ENCODE results near the gene WDR7. TPM values are rescaled to one million over a fixed set of nuclear protein-coding genes. Genes with fewer than 3 reads are reported as not detected.

WDR7 gene

GRCh38 chr18:57086163-57086562 lies 435.0 kb downstream of the WDR7 start:
- Histone ChIP-seq H3K79me1 (ENCODE audit: low read depth, low read length) (no peaks in the 10 kb centered on the region), H3K4me1 (ENCODE audit: control insufficient read depth in 2 of 2, insufficient read depth in 1 of 2, low read depth in 1 of 2, low read length in 2 of 2) (peaks cover 4% of the 10 kb centered on the region in 2 donors), H3K9ac (ENCODE audit: low read depth, low read length, poor library complexity) (no peak overlapping the region), H3K18ac (ENCODE audit: low read length) (no peak overlapping the region), H2AK5ac (ENCODE audit: low read depth, low read length) (no peak overlapping the region), H2BK120ac (ENCODE audit: low read depth, low read length) (no peak overlapping the region), H4K91ac (ENCODE audit: low read depth, low read length, poor library complexity) (no peak overlapping the region), H3K36me3 (replicated peaks in 1 of 2; ENCODE audit: control insufficient read depth in 2 of 2, insufficient read depth in 2 of 2, low read length in 2 of 2) (no peaks in the 10 kb centered on the region), H3K4me2 (ENCODE audit: insufficient read depth, low read length, poor library complexity, severe bottlenecking) (no peak overlapping the region), H3K23ac (ENCODE audit: low read depth, low read length, poor library complexity) (no peak overlapping the region), H4K8ac (ENCODE audit: low read depth, low read length) (no peak overlapping the region), H2AFZ (ENCODE audit: low read length) (no peak overlapping the region), H3K27ac (replicated peaks; ENCODE audit: low read length) (no peak overlapping the region), H3K4ac (ENCODE audit: low read length) (no peak overlapping the region), H3K4me3 (ENCODE audit: low read length in 2 of 2) (no peak overlapping the region), H2BK12ac (ENCODE audit: low read length) (no peak overlapping the region), H2BK5ac (ENCODE audit: low read length) (no peak overlapping the region), H2BK15ac (ENCODE audit: low read length) (no peak overlapping the region), H3K27me3 (ENCODE audit: control insufficient read depth in 3 of 3, insufficient read depth in 3 of 3, low read depth in 1 of 3, low read length in 3 of 3) (no peaks in the 10 kb centered on the region), H3K9me3 (replicated peaks in 1 of 2; ENCODE audit: control insufficient read depth in 2 of 2, insufficient read depth in 1 of 2, low read depth in 1 of 2, low read length in 2 of 2) (peaks cover 0 to 2% of the 10 kb centered on the region in 2 donors), H3K14ac (ENCODE audit: low read length) (no peak overlapping the region)
- WGBS, 2 donors (ENCODE audit: extremely low coverage in 2 of 2, insufficient read length in 2 of 2, insufficient replicate concordance in 1 of 2), result no CpG with 5 or more reads among the region's 1 CpG
- no peak for DNase-seq (ENCODE audit: low spot score)

Small RNA genes lying within 50 kb of the gene (small RNA-seq; reads per million reads assigned to genes)
- gene RF00012 (ENCODE audit: insufficient read depth), result not detected
- not detected for gene RF00019 (ENCODE audit: insufficient read depth)

Data from neuronal stem cell (in vitro differentiated cells).